ENCODE measurements around the gene PARP6.

The PARP6 gene

GRCh38 chr15:72198356-72199204, 73.8 kb downstream of the PARP6 start:
- DNase-seq, result no peak

GRCh38 chr15:72197460-72198355, 74.6 kb downstream of the PARP6 start, which contains the start of gene GRAMD2A:
GRAMD2A (minus strand) TSS chr15:72197787.
- no peak for DNase-seq

DNA sequence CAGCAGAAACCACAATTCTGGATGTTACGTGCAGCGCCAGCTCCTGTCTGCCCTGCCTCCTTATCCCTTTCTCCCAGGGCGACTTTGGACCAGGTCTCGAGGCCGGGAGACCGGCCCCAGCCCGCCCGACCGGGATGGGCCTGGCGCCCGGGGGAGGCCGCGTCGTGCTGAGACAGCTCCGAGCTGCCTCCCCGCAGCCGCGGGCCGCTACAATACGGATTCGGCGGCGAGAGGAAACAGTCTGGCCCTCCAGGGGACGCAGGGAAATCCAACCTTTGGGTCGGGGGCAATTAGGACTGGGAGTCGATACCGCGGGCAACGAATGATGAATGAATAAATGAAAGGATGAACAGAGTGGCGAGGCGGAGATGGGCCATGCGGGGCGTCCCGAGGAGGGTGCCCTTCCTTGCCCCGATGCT, 75.3 kb downstream of the PARP6 start:
- no peak for DNase-seq

GRCh38 chr15:72196409-72197040, 75.8 kb downstream of the PARP6 start:
- no peak for DNase-seq

DNA sequence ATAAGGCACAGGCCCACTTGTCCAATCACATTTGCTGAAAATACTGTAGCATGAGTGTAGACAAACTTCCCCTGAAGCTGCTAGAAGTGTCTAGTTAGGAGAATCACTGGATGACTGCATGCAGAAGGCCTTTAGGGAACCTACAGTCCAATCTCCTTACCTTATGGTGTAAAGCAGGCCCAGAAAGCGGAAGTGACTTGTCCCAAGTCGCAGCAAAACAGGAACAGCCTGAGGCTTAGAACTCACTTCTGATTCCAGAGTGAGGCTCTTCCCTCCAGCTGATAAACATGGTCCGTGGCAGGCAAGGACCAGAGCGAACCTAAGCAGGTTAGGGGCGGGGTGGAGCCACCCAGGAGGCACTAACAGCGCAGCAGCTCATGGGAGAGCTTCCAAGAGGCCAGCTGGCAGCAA, 77.2 kb downstream of the PARP6 start:
- DNase-seq, result no peak

DNA sequence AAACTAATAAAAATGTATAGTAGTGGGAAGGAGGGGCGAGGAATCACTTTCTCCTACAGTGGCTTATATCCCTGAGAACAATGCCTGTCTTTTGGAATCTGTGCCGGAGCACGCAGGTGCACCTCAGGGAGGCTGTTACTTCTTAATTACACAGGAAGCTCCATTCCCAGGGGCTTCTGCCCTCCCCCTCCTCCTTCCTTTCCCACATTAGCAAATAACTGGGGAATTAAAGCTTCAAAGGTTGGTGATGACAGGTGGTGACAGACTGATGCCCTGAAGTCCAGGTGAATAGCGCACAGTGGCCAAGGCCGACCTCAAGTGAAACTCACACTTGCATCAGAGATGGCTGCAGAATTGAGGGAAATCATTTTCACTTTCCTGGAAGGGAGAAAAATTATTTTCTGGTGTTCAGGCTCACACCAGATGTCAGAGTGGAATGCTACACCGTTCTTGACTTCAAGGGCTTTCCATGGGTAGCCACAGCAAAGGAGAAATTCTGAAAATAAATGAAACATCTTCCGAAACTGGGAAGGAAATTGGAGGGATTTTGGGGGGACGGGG, 78.4 kb downstream of the PARP6 start:
- no peak for DNase-seq

- DNase-seq, result no peak
Measured at GRCh38 chr15:72192416-72192815, 79.9 kb downstream of the PARP6 start.
